Measurements from ENCODE around the gene MAGI2. TPM values are rescaled to one million over a fixed set of nuclear protein-coding genes. Genes with fewer than 3 reads are reported as not detected.
A peak's percentile ranks its signal among the peaks of the same experiment; 100 is the strongest.

Gene MAGI2
- polyA plus RNA-seq, 3 donors: 0.03 to 0.11 TPM; not detected in 1

DNA sequence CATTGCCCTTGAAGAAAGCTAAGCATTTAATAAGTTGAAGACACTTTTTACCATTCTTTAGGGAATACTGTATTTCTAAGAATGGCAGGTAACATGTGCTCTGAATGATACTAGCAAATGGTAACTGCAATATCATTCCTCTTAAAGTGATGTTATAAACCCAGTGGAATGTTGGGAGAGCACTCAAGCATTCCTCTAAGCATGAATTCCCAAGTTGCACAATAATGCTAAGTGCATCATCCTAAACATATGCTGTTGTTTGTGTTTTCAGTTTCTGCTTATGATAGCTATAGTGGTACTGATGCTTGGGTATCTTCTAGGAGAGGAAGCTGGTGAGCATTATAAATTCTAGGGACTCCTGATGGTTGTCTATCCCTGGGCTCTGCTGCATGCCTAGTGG lies 980.9 kb downstream of the MAGI2 start:
- H3K27ac ChIP-seq (ENCODE audit: low read depth in 1 of 2, low read length in 2 of 2): no peak overlapping the region
- H3K36me3 Mint-ChIP-seq: no peaks in the 10 kb centered on the region
- H3K4me2 ChIP-seq (replicated peaks; ENCODE audit: extremely low read depth, low read length, poor library complexity, severe bottlenecking): no peak overlapping the region

DNA sequence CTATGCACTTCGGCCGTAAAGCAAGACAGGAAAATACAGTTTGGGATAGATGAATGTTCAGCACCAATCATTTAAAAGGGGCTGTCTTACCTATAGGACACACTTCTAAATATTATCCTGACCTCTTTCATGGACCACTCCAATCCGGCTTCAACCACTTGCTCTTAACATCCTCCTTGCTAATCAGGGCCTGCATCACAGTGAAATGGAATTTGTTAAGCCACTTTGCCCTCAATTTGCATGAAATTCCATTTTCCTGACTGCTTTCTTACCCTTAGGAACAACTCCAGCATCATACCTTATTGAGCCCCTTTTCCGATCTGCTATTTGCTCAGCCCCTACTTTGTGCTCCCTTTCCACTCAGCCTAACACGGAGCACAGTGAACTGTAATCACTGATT lies 987.6 kb downstream of the MAGI2 start:
- no peak overlapping the region for H2AFZ ChIP-seq (ENCODE audit: insufficient read depth, low read depth, low read length, poor library complexity, severe bottlenecking)
- H3K4me1 ChIP-seq (ENCODE audit: control insufficient read depth in 1 of 2, insufficient read depth in 2 of 2, low read length in 2 of 2): no peaks in the 10 kb centered on the region
- H3K9me3 ChIP-seq (replicated peaks in 1 of 2; ENCODE audit: control insufficient read depth in 1 of 2, insufficient read depth in 1 of 2, low read length in 2 of 2): no peaks in the 10 kb centered on the region
- intact Hi-C loops (cut with micrococcal nuclease): no loop called here
- Mint-ChIP-seq H3K36me3 (no peaks in the 10 kb centered on the region), H3K9me3 (peaks cover 0 to 1% (median 0%) of the 10 kb centered on the region in 7 donors), H3K4me1 (no peaks in the 10 kb centered on the region), H3K27me3 (ENCODE audit: low read depth in 3 of 3) (no peaks in the 10 kb centered on the region), H3K27ac (peak overlapping the region in 1 of 7 donors; percentile 15), H3K4me3 (no peak overlapping the region)
- no peak overlapping the region for H3K4me2 ChIP-seq (replicated peaks; ENCODE audit: extremely low read depth, low read length, poor library complexity, severe bottlenecking)
- no peaks in the 10 kb centered on the region for H3K36me3 ChIP-seq (replicated peaks in 1 of 2; ENCODE audit: control insufficient read depth in 1 of 2, insufficient read depth in 2 of 2, low read length in 2 of 2)
- no peaks in the 10 kb centered on the region for H4K20me1 ChIP-seq (ENCODE audit: insufficient read depth, low read length)
- no peak overlapping the region for H3K27ac ChIP-seq (ENCODE audit: low read depth in 1 of 2, low read length in 2 of 2)
- DNase-seq: no peak
- H3K4me3 ChIP-seq (replicated peaks in 1 of 3; ENCODE audit: low read depth in 2 of 3, low read length in 3 of 3): no peak overlapping the region
- H3K79me2 ChIP-seq (ENCODE audit: insufficient read depth, low read length): no peaks in the 10 kb centered on the region
- TF ChIP-seq, protein P1, sequence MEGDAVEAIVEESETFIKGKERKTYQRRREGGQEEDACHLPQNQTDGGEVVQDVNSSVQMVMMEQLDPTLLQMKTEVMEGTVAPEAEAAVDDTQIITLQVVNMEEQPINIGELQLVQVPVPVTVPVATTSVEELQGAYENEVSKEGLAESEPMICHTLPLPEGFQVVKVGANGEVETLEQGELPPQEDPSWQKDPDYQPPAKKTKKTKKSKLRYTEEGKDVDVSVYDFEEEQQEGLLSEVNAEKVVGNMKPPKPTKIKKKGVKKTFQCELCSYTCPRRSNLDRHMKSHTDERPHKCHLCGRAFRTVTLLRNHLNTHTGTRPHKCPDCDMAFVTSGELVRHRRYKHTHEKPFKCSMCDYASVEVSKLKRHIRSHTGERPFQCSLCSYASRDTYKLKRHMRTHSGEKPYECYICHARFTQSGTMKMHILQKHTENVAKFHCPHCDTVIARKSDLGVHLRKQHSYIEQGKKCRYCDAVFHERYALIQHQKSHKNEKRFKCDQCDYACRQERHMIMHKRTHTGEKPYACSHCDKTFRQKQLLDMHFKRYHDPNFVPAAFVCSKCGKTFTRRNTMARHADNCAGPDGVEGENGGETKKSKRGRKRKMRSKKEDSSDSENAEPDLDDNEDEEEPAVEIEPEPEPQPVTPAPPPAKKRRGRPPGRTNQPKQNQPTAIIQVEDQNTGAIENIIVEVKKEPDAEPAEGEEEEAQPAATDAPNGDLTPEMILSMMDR (IDR thresholded peaks at IDR 0.05): no peak
- H3K9ac ChIP-seq (ENCODE audit: insufficient read depth, low read length, poor library complexity, severe bottlenecking): no peak overlapping the region
- H3K27me3 ChIP-seq (ENCODE audit: control insufficient read depth in 2 of 2, insufficient read depth in 2 of 2, low read length in 2 of 2): no peaks in the 10 kb centered on the region
- WGBS (ENCODE audit: insufficient coverage): 85% methylated on average over 2 of the region's 5 CpGs

More for the DNA sequence above, 980.9 kb downstream of the MAGI2 start:
- Mint-ChIP-seq H3K9me3 (peaks cover 0 to 2% (median 0%) of the 10 kb centered on the region in 7 donors), H3K27me3 (ENCODE audit: low read depth in 3 of 3) (no peaks in the 10 kb centered on the region), H3K27ac (no peak overlapping the region), H3K4me3 (no peak overlapping the region), H3K4me1 (no peaks in the 10 kb centered on the region)
- Histone ChIP-seq H3K4me1 (ENCODE audit: control insufficient read depth in 1 of 2, insufficient read depth in 2 of 2, low read length in 2 of 2) (no peaks in the 10 kb centered on the region), H3K79me2 (ENCODE audit: insufficient read depth, low read length) (no peaks in the 10 kb centered on the region), H2AFZ (ENCODE audit: insufficient read depth, low read depth, low read length, poor library complexity, severe bottlenecking) (no peak overlapping the region), H3K4me3 (replicated peaks in 1 of 3; ENCODE audit: low read depth in 2 of 3, low read length in 3 of 3) (no peak overlapping the region), H3K27me3 (ENCODE audit: control insufficient read depth in 2 of 2, insufficient read depth in 2 of 2, low read length in 2 of 2) (no peaks in the 10 kb centered on the region), H3K9ac (ENCODE audit: insufficient read depth, low read length, poor library complexity, severe bottlenecking) (no peak overlapping the region), H4K20me1 (ENCODE audit: insufficient read depth, low read length) (no peaks in the 10 kb centered on the region), H3K9me3 (replicated peaks in 1 of 2; ENCODE audit: control insufficient read depth in 1 of 2, insufficient read depth in 1 of 2, low read length in 2 of 2) (no peaks in the 10 kb centered on the region), H3K36me3 (replicated peaks in 1 of 2; ENCODE audit: control insufficient read depth in 1 of 2, insufficient read depth in 2 of 2, low read length in 2 of 2) (no peaks in the 10 kb centered on the region)
- intact Hi-C loops (cut with micrococcal nuclease): no loop called here
- TF ChIP-seq, protein P1 (IDR thresholded peaks at IDR 0.05): no peak
- no peak for DNase-seq

All from CD14-positive monocyte (primary cell).